PC-3 (cell line): ENCODE measurements around the gene TJP3. TPM values are rescaled to one million over a fixed set of nuclear protein-coding genes. Genes with fewer than 3 reads are reported as not detected.

ENCODE experiments used
- ATAC-seq: fragments of 200-7000 bp; cut with Tn5 transposase; 2 replicates; pipeline ENCODE4 v1.9.1; 2020; ENCODE audit warnings: mild to moderate bottlenecking, moderate library complexity
- BruUV-seq: library from RNA; stranded (reverse); fragments of 400-500 nt; replicated peaks from 2 replicates; lab custom pipeline; 2021; lab: Mats Ljungman, UMichigan
- CTCF ChIA-PET: fragments of 300-600 bp; sonication (Branson Sonifier 250); formaldehyde crosslinking; loops from one replicate; lab custom pipeline; 2022; ENCODE audit warnings: antibody characterized with exemption; lab: Charles Lee
- POLR2A ChIA-PET: fragments of 300-600 bp; sonication (Branson Sonifier 250); formaldehyde crosslinking; loops from one replicate; lab custom pipeline; 2022; ENCODE audit warnings: antibody characterized with exemption; ENCODE audit not compliant: unreplicated experiment; lab: Charles Lee
- DNase-seq: peaks from one replicate; pipeline ENCODE4 v3.0.0-alpha.2; 2015
- H2AFZ ChIP-seq: fragments of 300-600 bp; sonication (generic); 2 replicates; pipeline ENCODE4 v1.6.0; 2016; ENCODE audit warnings: antibody characterized with exemption, low read length
- H3F3A ChIP-seq: fragments of 300-600 bp; sonication (generic); one replicate; pipeline ENCODE4 v1.6.0; 2017; ENCODE audit warnings: antibody characterized with exemption, low read length, control low read depth, mild to moderate bottlenecking; ENCODE audit not compliant: unreplicated experiment
- H3K27ac ChIP-seq: fragments of 300-600 bp; sonication (generic); 2 replicates; pipeline ENCODE4 v1.5.1; 2016; ENCODE audit warnings: mild to moderate bottlenecking, low read length
- H3K27me3 ChIP-seq: fragments of 300-600 bp; sonication (generic); 2 replicates; pipeline ENCODE4 v1.6.1; 2016; ENCODE audit warnings: low read length, mixed read lengths
- H3K36me3 ChIP-seq: fragments of 300-600 bp; sonication (generic); 2 replicates; pipeline ENCODE4 v1.6.1; 2016; ENCODE audit warnings: low read depth, mixed run types, low read length, mixed read lengths
- H3K4me1 ChIP-seq: fragments of 300-600 bp; sonication (generic); 2 replicates; pipeline ENCODE4 v1.5.1; 2016; ENCODE audit warnings: low read length; ENCODE audit not compliant: insufficient read depth
- H3K4me2 ChIP-seq: fragments of 300-600 bp; sonication (generic); 2 replicates; pipeline ENCODE4 v1.6.0; 2016; ENCODE audit warnings: low read length
- H3K4me3 ChIP-seq: fragments of 300-600 bp; sonication (generic); 2 replicates; pipeline ENCODE4 v1.5.1; 2016; ENCODE audit warnings: mild to moderate bottlenecking, low read length, mixed read lengths
- H3K79me2 ChIP-seq: fragments of 300-600 bp; sonication (generic); 2 replicates; pipeline ENCODE4 v1.6.1; 2017; ENCODE audit warnings: low read length, mixed read lengths
- H3K9ac ChIP-seq: fragments of 300-600 bp; sonication (generic); 2 replicates; pipeline ENCODE4 v1.6.0; 2016; ENCODE audit warnings: mild to moderate bottlenecking, low read length
- H3K9me2 ChIP-seq: fragments of 300-600 bp; sonication (generic); replicated peaks from 2 replicates; pipeline ENCODE4 v1.6.1; 2016; ENCODE audit warnings: mixed run types, low read length, mixed read lengths
- H3K9me3 ChIP-seq: fragments of 300-600 bp; sonication (generic); 2 replicates; pipeline ENCODE4 v1.6.1; 2016; ENCODE audit warnings: low read length, mixed read lengths
- H4K20me1 ChIP-seq: fragments of 300-600 bp; sonication (generic); 2 replicates; pipeline ENCODE4 v1.6.1; 2016; ENCODE audit warnings: low read length, mixed read lengths
- CTCF ChIP-seq: fragments of 300-600 bp; sonication (generic); conservative IDR thresholded peaks from 2 replicates; pipeline ENCODE4 v1.5.1; 2017; ENCODE audit warnings: antibody characterized with exemption, low read depth, mild to moderate bottlenecking, low read length
- EZH2 ChIP-seq: fragments of 300-600 bp; sonication (generic); IDR thresholded peaks from one replicate; pipeline ENCODE4 v1.6.1; 2017; ENCODE audit warnings: antibody characterized with exemption, mild to moderate bottlenecking, low read length; ENCODE audit not compliant: unreplicated experiment
- EZH2phosphoT487 ChIP-seq: fragments of 300-600 bp; sonication (generic); IDR thresholded peaks from 2 replicates; pipeline ENCODE4 v1.6.1; 2018; ENCODE audit warnings: mild to moderate bottlenecking, antibody characterized with exemption, low read length, borderline replicate concordance
- intact Hi-C: fragments of 100-400 bp; cut with micrococcal nuclease; formaldehyde crosslinking; loops from 2 replicates; pipeline ENCODE4 v1.9.0; 2023
- total RNA-seq: library from RNA; depleted of rRNA; stranded (reverse); fragments of >200 nt; gene quantifications from 2 replicates; pipeline ENCODE4 v1.2.3, GENCODE V29; 2014

Gene TJP3
- total RNA-seq, 1 experiment from 2014 or later, result 11.7 TPM

GRCh38 chr19:3773814-3774515 lies 65.8 kb downstream of the TJP3 start:
- Histone ChIP-seq H3K4me2 (no peak overlapping the region), H2AFZ (no peak overlapping the region), H3K4me1 (no peaks in the 10 kb centered on the region), H3K27me3 (no peaks in the 10 kb centered on the region), H3K27ac (no peak overlapping the region), H3K9ac (no peak overlapping the region), H3K9me3 (no peaks in the 10 kb centered on the region), H3F3A (no peaks in the 10 kb centered on the region), H3K9me2 (no peaks in the 10 kb centered on the region), H3K36me3 (no peaks in the 10 kb centered on the region), H4K20me1 (no peaks in the 10 kb centered on the region), H3K79me2 (no peaks in the 10 kb centered on the region), H3K4me3 (no peak overlapping the region)
- BruUV-seq, result no TSS peak
- CTCF ChIA-PET, result no interaction called here
- intact Hi-C loops, result no loop called here
- no peak for ATAC-seq
- DNase-seq, result no peak
- TF ChIP-seq EZH2, result no peak
- no peak for TF ChIP-seq CTCF
- POLR2A ChIA-PET, result no interaction called here

GRCh38 chr19:3774621-3775373 lies 66.6 kb downstream of the TJP3 start:
- DNase-seq (no peak), ATAC-seq (no peak)
- Histone ChIP-seq H3K4me2 (no peak overlapping the region), H3K27ac (no peak overlapping the region), H3K9me3 (no peaks in the 10 kb centered on the region), H4K20me1 (no peaks in the 10 kb centered on the region), H3K9ac (no peak overlapping the region), H3K79me2 (no peaks in the 10 kb centered on the region), H3K36me3 (no peaks in the 10 kb centered on the region), H3K4me1 (no peaks in the 10 kb centered on the region), H2AFZ (no peak overlapping the region), H3K4me3 (no peak overlapping the region), H3K27me3 (no peaks in the 10 kb centered on the region), H3F3A (no peaks in the 10 kb centered on the region), H3K9me2 (no peaks in the 10 kb centered on the region)
- ChIA-PET POLR2A (no interaction called here), CTCF (no interaction called here)
- no TSS peak for BruUV-seq
- intact Hi-C loops, result no loop called here
- TF ChIP-seq EZH2phosphoT487 (no peak), CTCF (no peak), EZH2 (no peak)

- Histone ChIP-seq H3K4me2 (no peak overlapping the region), H3F3A (no peaks in the 10 kb centered on the region), H3K4me3 (no peak overlapping the region), H4K20me1 (no peaks in the 10 kb centered on the region), H3K9me3 (no peaks in the 10 kb centered on the region), H2AFZ (no peak overlapping the region), H3K27me3 (no peaks in the 10 kb centered on the region), H3K79me2 (no peaks in the 10 kb centered on the region), H3K9ac (no peak overlapping the region), H3K9me2 (no peaks in the 10 kb centered on the region), H3K4me1 (no peaks in the 10 kb centered on the region), H3K27ac (no peak overlapping the region), H3K36me3 (no peaks in the 10 kb centered on the region)
- intact Hi-C loops, result no loop called here
- POLR2A ChIA-PET, result no interaction called here
- ATAC-seq (no peak), DNase-seq (no peak)
- TF ChIP-seq EZH2phosphoT487, result no peak
- TF ChIP-seq CTCF, result no peak
- TF ChIP-seq EZH2, result no peak
- no TSS peak for BruUV-seq
- CTCF ChIA-PET, result no interaction called here
Measured at GRCh38 chr19:3775374-3775711, 67.2 kb downstream of the TJP3 start.
